Germinal center (tissue), 1 donor: ENCODE measurements around the gene TYK2.
"Not testable (repeated sequence)": the region's sequence is repeated elsewhere in the genome, so short reads cannot be mapped to it uniquely, and the experiment has no call there.

ENCODE experiments used
- DNase-seq: peaks from one replicate; pipeline ENCODE4 v3.0.0; 2012; ENCODE audit warnings: mixed read lengths, low spot score

The TYK2 gene

GRCh38 chr19:10407096-10407495 lies 26.7 kb upstream of the TYK2 start:
- DNase-seq, result no peak

- DNase-seq, result no peak
Measured at GRCh38 chr19:10406191-10406590, 25.8 kb upstream of the TYK2 start.

- no peak for DNase-seq
Measured at GRCh38 chr19:10404888-10405820, 24.8 kb upstream of the TYK2 start.

GRCh38 chr19:10403137-10404021 lies 23.0 kb upstream of the TYK2 start, which contains the start of gene CDC37:
CDC37 (minus strand) TSS chr19:10403542; CDS start chr19:10403479, 63 bp downstream.
- DNase-seq, result peak; percentile 97

- no peak for DNase-seq
Measured at GRCh38 chr19:10402441-10403038, 22.2 kb upstream of the TYK2 start.

GRCh38 chr19:10399878-10400277 lies 19.5 kb upstream of the TYK2 start:
- no peak for DNase-seq

- not testable (repeated sequence) for DNase-seq
Measured at GRCh38 chr19:10399340-10399739, 19.0 kb upstream of the TYK2 start.

- DNase-seq, result no peak
Measured at GRCh38 chr19:10398819-10399218, 18.4 kb upstream of the TYK2 start.

GRCh38 chr19:10395917-10396316 lies 15.5 kb upstream of the TYK2 start:
- no peak for DNase-seq

GRCh38 chr19:10395436-10395835 lies 15.1 kb upstream of the TYK2 start:
- no peak for DNase-seq

GRCh38 chr19:10395003-10395402 lies 14.6 kb upstream of the TYK2 start:
- DNase-seq, result no peak

GRCh38 chr19:10393137-10393536 lies 12.8 kb upstream of the TYK2 start:
- DNase-seq, result no peak

- no peak for DNase-seq
Measured at GRCh38 chr19:10392120-10392519, 11.7 kb upstream of the TYK2 start.

GRCh38 chr19:10390652-10391286 lies 10.4 kb upstream of the TYK2 start:
- peak; percentile 74 for DNase-seq

GRCh38 chr19:10389863-10390262 lies 9.5 kb upstream of the TYK2 start:
- DNase-seq, result no peak

GRCh38 chr19:10388957-10389356 lies 8.6 kb upstream of the TYK2 start:
- peak; percentile 68 for DNase-seq

- DNase-seq, result no peak
Measured at GRCh38 chr19:10384580-10384979, 4.2 kb upstream of the TYK2 start.

- DNase-seq, result not testable (repeated sequence)
Measured at GRCh38 chr19:10383223-10383499, 2.8 kb upstream of the TYK2 start.

GRCh38 chr19:10379880-10380312 lies 476 bp downstream of the TYK2 start:
- no peak for DNase-seq

GRCh38 chr19:10378124-10378523 lies 2.2 kb downstream of the TYK2 start:
- DNase-seq, result no peak

- DNase-seq, result not testable (repeated sequence)
Measured at GRCh38 chr19:10377140-10377640, 3.2 kb downstream of the TYK2 start.

GRCh38 chr19:10374931-10375330 lies 5.4 kb downstream of the TYK2 start:
- no peak for DNase-seq
